ENCODE data around the gene ALG12. TPM values are rescaled to one million over a fixed set of nuclear protein-coding genes. Genes with fewer than 3 reads are reported as not detected.
A peak's percentile ranks its signal among the peaks of the same experiment; 100 is the strongest.

The ALG12 gene
- polyA plus RNA-seq, 3 donors, result 22.7 to 28.2 (median 27.0) TPM

- DNase-seq (ENCODE audit: low read depth in 3 of 3, low spot score in 2 of 3), result no peak
Observed at GRCh38 chr22:49871482-49871881, 46.8 kb downstream of the ALG12 start.

- no peak for DNase-seq (ENCODE audit: low read depth in 3 of 3, low spot score in 2 of 3)
Observed at GRCh38 chr22:49869845-49870712, 48.2 kb downstream of the ALG12 start.

GRCh38 chr22:49869086-49869830 is 49.0 kb downstream of the ALG12 start:
- DNase-seq (ENCODE audit: low read depth in 3 of 3, low spot score in 2 of 3), result no peak

- DNase-seq (ENCODE audit: low read depth in 3 of 3, low spot score in 2 of 3), result no peak
Observed at GRCh38 chr22:49867303-49868265, 50.7 kb downstream of the ALG12 start.

GRCh38 chr22:49866646-49867045 is 51.6 kb downstream of the ALG12 start:
- DNase-seq (ENCODE audit: low read depth in 3 of 3, low spot score in 2 of 3), result no peak

GRCh38 chr22:49866134-49866533 is 52.1 kb downstream of the ALG12 start:
- DNase-seq (ENCODE audit: low read depth in 3 of 3, low spot score in 2 of 3), result no peak

- no peak for DNase-seq (ENCODE audit: low read depth in 3 of 3, low spot score in 2 of 3)
Observed at GRCh38 chr22:49865156-49865555, 53.1 kb downstream of the ALG12 start.

GRCh38 chr22:49863931-49864330 is 54.3 kb downstream of the ALG12 start:
- no peak for DNase-seq (ENCODE audit: low read depth in 3 of 3, low spot score in 2 of 3)

- DNase-seq (ENCODE audit: low read depth in 3 of 3, low spot score in 2 of 3), result no peak
Observed at GRCh38 chr22:49862496-49862776, 55.8 kb downstream of the ALG12 start.

- DNase-seq (ENCODE audit: low read depth in 3 of 3, low spot score in 2 of 3), result no peak
Observed at GRCh38 chr22:49861642-49862495, 56.4 kb downstream of the ALG12 start.

- DNase-seq (ENCODE audit: low read depth in 3 of 3, low spot score in 2 of 3), result no peak
Observed at GRCh38 chr22:49858827-49859226, 59.4 kb downstream of the ALG12 start.

GRCh38 chr22:49856766-49857618 is 61.2 kb downstream of the ALG12 start:
- no peak for DNase-seq (ENCODE audit: low read depth in 3 of 3, low spot score in 2 of 3)

GRCh38 chr22:49856343-49856742 is 61.9 kb downstream of the ALG12 start:
- DNase-seq (ENCODE audit: low read depth in 3 of 3, low spot score in 2 of 3), result no peak

- DNase-seq (ENCODE audit: low read depth in 3 of 3, low spot score in 2 of 3), result no peak
Observed at GRCh38 chr22:49855251-49855911, 62.9 kb downstream of the ALG12 start.

- peak in 1 of 3 donors; percentile 15 for DNase-seq (ENCODE audit: low read depth in 3 of 3, low spot score in 2 of 3)
Observed at GRCh38 chr22:49853981-49854831, 64.0 kb downstream of the ALG12 start.

- peak; percentile 90 to 94 (median 93) for DNase-seq (ENCODE audit: low read depth in 3 of 3, low spot score in 2 of 3)
Observed at GRCh38 chr22:49852898-49853894, 65.0 kb downstream of the ALG12 start, which contains the start of gene ZBED4. TSS of gene ZBED4 (plus strand) at chr22:49853844. CDS start at chr22:49883663, 29,819 bp downstream.

Data from right renal cortex interstitium (tissue), 3 donors.